Colonic mucosa (tissue), 4 donors: ENCODE data around the gene NUDT14. TPM values are rescaled to one million over a fixed set of nuclear protein-coding genes. Genes with fewer than 3 reads are reported as not detected.

Experiments used
- DNase-seq: peaks from one replicate; pipeline ENCODE4 v3.0.0-alpha.2; 2020
- H3K27ac ChIP-seq: fragments of 200-600 bp; one replicate; pipeline ENCODE4 v1.8.0; 2021
- H3K27me3 ChIP-seq: fragments of 200-600 bp; one replicate; pipeline ENCODE4 v1.8.0; 2021
- H3K36me3 ChIP-seq: fragments of 200-600 bp; one replicate; pipeline ENCODE4 v1.8.0; 2021
- H3K4me1 ChIP-seq: fragments of 200-600 bp; one replicate; pipeline ENCODE4 v1.8.0; 2021; ENCODE audit warnings: mild to moderate bottlenecking
- H3K4me3 ChIP-seq: fragments of 200-600 bp; one replicate; pipeline ENCODE4 v1.8.0; 2021
- H3K9ac ChIP-seq, 2 donors: one replicate each; pipeline ENCODE4 v1.7.0; 2013; ENCODE audit warnings: control low read depth in 2 of 2, low read depth in 2 of 2, low read length in 2 of 2
- H3K9me3 ChIP-seq: fragments of 200-600 bp; one replicate; pipeline ENCODE4 v1.8.0; 2021
- intact Hi-C: fragments of 100-400 bp; cut with DNase I; formaldehyde crosslinking; loops from one replicate; pipeline ENCODE4 v1.14.1; 2022
- total RNA-seq, 2 donors: library from RNA; stranded (reverse); fragmentation: NEBNext Ultra II Directional in 1 of 2; extraction: Animal tissue kit (Norgen Biotek cat#: 25700) in 1 of 2; gene quantifications; one replicate each; pipeline ENCODE4 v1.2.1, GENCODE V29; 2021
- TF ChIP-seq, protein P1 (sequence below): fragments of 200-600 bp; IDR thresholded peaks from one replicate; pipeline ENCODE4 v1.8.0; 2022; ENCODE audit warnings: antibody characterized with exemption, mild to moderate bottlenecking
- donor health status: healthy.
- donor health status: DM: no; HTN: no; CAD: no.
- donor health status: DM: no; HTN: no; CAD: no.

NUDT14 gene
- total RNA-seq, 2 donors from 2014 or later: 40.8 to 46.0 TPM

DNA sequence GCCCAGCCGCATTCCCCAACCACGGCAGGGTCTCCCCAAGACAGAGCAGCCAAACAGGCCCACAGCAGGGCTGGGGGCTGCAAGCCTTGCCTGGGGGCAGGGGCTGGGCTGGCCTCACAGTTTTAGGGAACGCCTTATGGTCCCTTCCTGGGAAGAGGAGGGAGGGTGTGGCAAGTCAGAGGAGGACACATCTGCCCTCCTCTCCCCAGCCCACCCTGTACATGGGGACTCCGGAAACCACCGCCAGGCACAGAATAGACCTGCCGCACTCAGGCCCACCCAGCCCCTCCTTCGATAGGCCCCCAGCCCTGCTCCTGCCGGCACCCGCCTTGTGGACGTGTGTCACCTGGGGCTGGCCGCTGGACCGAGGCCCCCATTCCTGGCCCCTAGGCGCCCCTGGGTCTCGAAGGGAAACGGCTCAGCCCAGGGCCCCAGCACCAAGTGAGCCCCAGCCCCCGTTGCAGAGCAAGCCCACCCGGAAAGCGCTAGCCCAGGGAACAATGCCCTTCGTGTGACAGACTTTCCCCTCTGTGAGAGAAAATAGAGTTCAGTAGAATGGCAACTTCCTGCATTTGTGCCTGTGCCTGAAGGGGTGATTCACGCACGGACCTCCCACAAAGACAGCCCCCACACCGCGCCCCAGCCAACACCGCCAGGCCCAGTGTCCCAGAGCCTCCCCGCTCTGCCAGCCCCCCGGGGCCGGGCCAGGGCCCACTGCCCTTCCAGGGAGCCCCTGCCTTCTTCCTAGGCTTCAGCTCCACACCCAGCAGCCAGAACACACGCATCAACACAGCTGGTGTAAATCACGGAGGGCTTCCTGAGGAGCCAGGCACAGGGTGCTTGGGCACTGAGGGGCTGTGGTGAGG is 12.0 kb upstream of the NUDT14 start:
- Histone ChIP-seq H3K27me3 (peaks cover 26% of the 10 kb centered on the region), H3K9ac (no peak overlapping the region), H3K36me3 (no peaks in the 10 kb centered on the region), H3K4me1 (no peaks in the 10 kb centered on the region), H3K27ac (no peak overlapping the region), H3K9me3 (no peaks in the 10 kb centered on the region), H3K4me3 (no peak overlapping the region)
- intact Hi-C loops: no loop called here
- DNase-seq: no peak
- TF ChIP-seq, protein P1, sequence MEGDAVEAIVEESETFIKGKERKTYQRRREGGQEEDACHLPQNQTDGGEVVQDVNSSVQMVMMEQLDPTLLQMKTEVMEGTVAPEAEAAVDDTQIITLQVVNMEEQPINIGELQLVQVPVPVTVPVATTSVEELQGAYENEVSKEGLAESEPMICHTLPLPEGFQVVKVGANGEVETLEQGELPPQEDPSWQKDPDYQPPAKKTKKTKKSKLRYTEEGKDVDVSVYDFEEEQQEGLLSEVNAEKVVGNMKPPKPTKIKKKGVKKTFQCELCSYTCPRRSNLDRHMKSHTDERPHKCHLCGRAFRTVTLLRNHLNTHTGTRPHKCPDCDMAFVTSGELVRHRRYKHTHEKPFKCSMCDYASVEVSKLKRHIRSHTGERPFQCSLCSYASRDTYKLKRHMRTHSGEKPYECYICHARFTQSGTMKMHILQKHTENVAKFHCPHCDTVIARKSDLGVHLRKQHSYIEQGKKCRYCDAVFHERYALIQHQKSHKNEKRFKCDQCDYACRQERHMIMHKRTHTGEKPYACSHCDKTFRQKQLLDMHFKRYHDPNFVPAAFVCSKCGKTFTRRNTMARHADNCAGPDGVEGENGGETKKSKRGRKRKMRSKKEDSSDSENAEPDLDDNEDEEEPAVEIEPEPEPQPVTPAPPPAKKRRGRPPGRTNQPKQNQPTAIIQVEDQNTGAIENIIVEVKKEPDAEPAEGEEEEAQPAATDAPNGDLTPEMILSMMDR: no peak

DNA sequence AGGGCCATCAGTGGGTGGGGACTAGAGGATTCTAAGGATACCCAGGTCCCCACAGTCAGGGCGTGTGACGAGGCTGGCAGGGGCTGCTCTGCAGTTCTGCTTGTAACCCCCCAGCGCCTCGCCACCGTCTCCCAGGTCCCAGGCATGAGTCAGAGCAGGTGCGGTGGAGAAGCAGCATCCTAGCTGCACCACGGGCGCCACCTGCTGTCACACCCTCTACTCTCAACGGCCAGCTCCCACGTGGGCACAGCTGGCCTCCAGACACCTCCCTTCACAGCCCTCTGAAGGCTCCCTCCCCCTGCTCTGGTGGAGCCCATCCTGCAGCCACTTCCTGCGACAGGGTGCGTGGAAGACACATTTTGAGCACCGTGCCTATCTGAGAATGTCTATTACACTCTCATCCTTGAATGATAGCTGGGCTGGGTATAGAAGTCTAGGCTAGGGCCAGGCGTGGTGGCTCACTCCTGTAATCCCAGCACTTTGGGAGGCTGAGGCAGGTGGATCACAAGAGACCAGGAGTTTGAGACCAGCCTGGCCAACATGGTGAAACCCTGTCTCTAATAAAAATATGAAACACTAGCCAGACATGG is 6.9 kb upstream of the NUDT14 start:
- no peaks in the 10 kb centered on the region for H3K36me3 ChIP-seq
- H3K9ac ChIP-seq: no peak overlapping the region
- DNase-seq: peak; percentile 71
- intact Hi-C loops: no loop called here
- H3K9me3 ChIP-seq: no peaks in the 10 kb centered on the region
- no peaks in the 10 kb centered on the region for H3K4me1 ChIP-seq
- TF ChIP-seq, protein P1: no peak
- H3K27me3 ChIP-seq: no peaks in the 10 kb centered on the region
- no peak overlapping the region for H3K4me3 ChIP-seq
- no peak overlapping the region for H3K27ac ChIP-seq

DNA sequence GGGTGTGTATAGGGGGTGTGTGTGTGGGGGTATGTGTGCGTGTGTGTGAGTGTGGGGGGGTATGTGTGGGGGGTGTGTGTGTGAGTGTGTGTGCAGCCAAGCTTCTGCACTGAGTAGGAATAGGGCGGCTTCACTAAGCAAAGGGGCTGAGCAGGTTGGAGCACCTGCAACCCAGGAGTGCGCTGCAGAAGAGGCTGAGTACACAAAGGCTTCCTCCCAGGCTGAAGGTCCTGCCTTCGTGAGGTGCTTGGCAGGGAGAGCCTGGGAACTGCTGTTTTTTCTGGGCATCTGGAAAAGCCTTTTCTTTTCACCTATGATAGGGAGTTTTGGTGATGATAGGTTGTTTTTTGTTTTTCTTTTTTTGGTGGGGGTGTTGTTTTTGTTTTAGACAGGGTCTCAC is 6.0 kb upstream of the NUDT14 start:
- Histone ChIP-seq H3K4me1 (no peaks in the 10 kb centered on the region), H3K9ac (no peak overlapping the region), H3K36me3 (no peaks in the 10 kb centered on the region), H3K9me3 (no peaks in the 10 kb centered on the region), H3K4me3 (no peak overlapping the region), H3K27me3 (no peaks in the 10 kb centered on the region), H3K27ac (no peak overlapping the region)
- intact Hi-C loops: no loop called here
- no peak for DNase-seq
- TF ChIP-seq, protein P1: no peak

DNA sequence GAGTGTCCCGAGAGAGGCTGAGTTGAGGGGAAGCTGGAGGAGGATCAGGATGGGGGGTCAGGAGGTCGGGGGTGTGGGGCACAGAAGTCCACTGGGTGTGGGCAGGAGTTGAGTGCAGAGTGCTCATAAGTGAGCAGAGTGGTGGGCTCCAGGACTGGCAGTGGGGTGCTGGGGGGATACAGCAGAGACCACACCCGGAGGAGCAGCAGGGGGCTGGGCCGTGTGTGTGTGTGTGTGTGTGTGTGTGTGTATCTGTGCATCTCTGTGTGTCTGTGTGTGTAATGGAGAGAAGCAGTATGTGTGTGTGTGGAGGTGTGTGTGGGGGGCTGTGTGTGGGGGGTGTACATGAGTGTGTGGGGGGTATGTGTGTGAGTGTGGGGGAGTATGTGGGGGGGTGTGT is 4.9 kb upstream of the NUDT14 start:
- Histone ChIP-seq H3K36me3 (no peaks in the 10 kb centered on the region), H3K4me1 (no peaks in the 10 kb centered on the region), H3K9me3 (no peaks in the 10 kb centered on the region), H3K27ac (no peak overlapping the region), H3K27me3 (no peaks in the 10 kb centered on the region), H3K4me3 (no peak overlapping the region), H3K9ac (no peak overlapping the region)
- intact Hi-C loops: no loop called here
- no peak for DNase-seq
- TF ChIP-seq, protein P1: no peak

DNA sequence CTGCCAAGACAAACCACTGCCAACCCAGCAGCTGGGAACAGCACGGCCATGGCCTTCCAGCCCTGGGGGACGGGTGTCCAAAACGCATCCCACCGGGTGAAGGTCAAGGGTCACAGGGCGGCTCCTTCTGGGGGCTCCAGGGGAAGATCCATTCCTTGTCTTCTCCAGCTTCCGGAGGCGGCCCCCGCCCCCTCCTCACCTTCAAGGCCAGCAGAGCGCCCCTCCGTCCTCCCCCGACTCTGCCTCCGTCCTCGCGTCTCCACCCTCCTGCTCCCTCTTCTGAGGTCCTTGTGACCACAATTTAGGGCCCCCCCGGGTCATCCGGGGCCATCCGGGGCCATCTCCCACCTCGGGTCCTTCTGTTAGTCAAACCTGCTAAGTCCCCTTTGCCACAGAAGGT is 3.9 kb upstream of the NUDT14 start:
- Histone ChIP-seq H3K4me3 (no peak overlapping the region), H3K27ac (no peak overlapping the region), H3K9me3 (no peaks in the 10 kb centered on the region), H3K9ac (no peak overlapping the region), H3K36me3 (no peaks in the 10 kb centered on the region), H3K27me3 (no peaks in the 10 kb centered on the region), H3K4me1 (no peaks in the 10 kb centered on the region)
- intact Hi-C loops: no loop called here
- no peak for DNase-seq
- TF ChIP-seq, protein P1: no peak
